Measurements from ENCODE around the gene RAB11B.

RAB11B gene

GRCh38 chr19:8390617-8390981 is 439 bp downstream of the RAB11B start:
- peak overlapping the region; percentile 85 for H3K4me3 ChIP-seq (ENCODE audit: low read depth, low read length)
- no peak for TF ChIP-seq CTCF (conservative IDR thresholded peaks at IDR 0.05; ENCODE audit: low read depth, low read length)
- peak; percentile 97 for DNase-seq (ENCODE audit: low read depth)

GRCh38 chr19:8391198-8392016 is 1.2 kb downstream of the RAB11B start:
- H3K4me3 ChIP-seq (ENCODE audit: low read depth, low read length), result no peak overlapping the region

GRCh38 chr19:8392017-8392591 is 1.9 kb downstream of the RAB11B start:
- H3K4me3 ChIP-seq (ENCODE audit: low read depth, low read length), result no peak overlapping the region
- no peak for TF ChIP-seq CTCF (conservative IDR thresholded peaks at IDR 0.05; ENCODE audit: low read depth, low read length)
- peak; percentile 46 for DNase-seq (ENCODE audit: low read depth)

More at GRCh38 chr19:8391198-8392016, 1.2 kb downstream of the RAB11B start:
- TF ChIP-seq CTCF (conservative IDR thresholded peaks at IDR 0.05; ENCODE audit: low read depth, low read length), result no peak
- DNase-seq (ENCODE audit: low read depth), result no peak

- no peak for DNase-seq (ENCODE audit: low read depth)
- no peak for TF ChIP-seq CTCF (conservative IDR thresholded peaks at IDR 0.05; ENCODE audit: low read depth, low read length)
- H3K4me3 ChIP-seq (ENCODE audit: low read depth, low read length), result no peak overlapping the region
Observed at GRCh38 chr19:8393192-8393870, 3.2 kb downstream of the RAB11B start.

- TF ChIP-seq CTCF (conservative IDR thresholded peaks at IDR 0.05; ENCODE audit: low read depth, low read length), result no peak
- no peak for DNase-seq (ENCODE audit: low read depth)
- no peak overlapping the region for H3K4me3 ChIP-seq (ENCODE audit: low read depth, low read length)
Observed at GRCh38 chr19:8393871-8394250, 3.7 kb downstream of the RAB11B start.

- no peak for TF ChIP-seq CTCF (conservative IDR thresholded peaks at IDR 0.05; ENCODE audit: low read depth, low read length)
- no peak for DNase-seq (ENCODE audit: low read depth)
- no peak overlapping the region for H3K4me3 ChIP-seq (ENCODE audit: low read depth, low read length)
Observed at GRCh38 chr19:8395621-8396082, 5.5 kb downstream of the RAB11B start.

All from choroid plexus epithelial cell (primary cell).